ENCODE results near the gene CADM3. TPM values are rescaled to one million over a fixed set of nuclear protein-coding genes. Genes with fewer than 3 reads are reported as not detected.

CADM3 gene
- total RNA-seq, 1 donor: not detected

- no peak for TF ChIP-seq CTCF (IDR thresholded peaks at IDR 0.05; ENCODE audit: insufficient read depth, low read depth, low read length)
- no peak overlapping the region for H3K4me3 ChIP-seq (ENCODE audit: low read depth, low read length)
- DNase-seq (ENCODE audit: low read depth): no peak
Measured at GRCh38 chr1:159222075-159222865, 50.9 kb downstream of the CADM3 start.

- TF ChIP-seq CTCF (IDR thresholded peaks at IDR 0.05; ENCODE audit: insufficient read depth, low read depth, low read length): no peak
- no peak overlapping the region for H3K4me3 ChIP-seq (ENCODE audit: low read depth, low read length)
- DNase-seq (ENCODE audit: low read depth): no peak
Measured at GRCh38 chr1:159223004-159223403, 51.6 kb downstream of the CADM3 start.

GRCh38 chr1:159228554-159228953 lies 57.1 kb downstream of the CADM3 start:
- DNase-seq (ENCODE audit: low read depth): no peak
- H3K4me3 ChIP-seq (ENCODE audit: low read depth, low read length): no peak overlapping the region
- no peak for TF ChIP-seq CTCF (IDR thresholded peaks at IDR 0.05; ENCODE audit: insufficient read depth, low read depth, low read length)

GRCh38 chr1:159229260-159229885 lies 58.0 kb downstream of the CADM3 start:
- DNase-seq (ENCODE audit: low read depth): no peak
- no peak overlapping the region for H3K4me3 ChIP-seq (ENCODE audit: low read depth, low read length)
- no peak for TF ChIP-seq CTCF (IDR thresholded peaks at IDR 0.05; ENCODE audit: insufficient read depth, low read depth, low read length)

- H3K4me3 ChIP-seq (ENCODE audit: low read depth, low read length): no peak overlapping the region
- TF ChIP-seq CTCF (IDR thresholded peaks at IDR 0.05; ENCODE audit: insufficient read depth, low read depth, low read length): no peak
- DNase-seq (ENCODE audit: low read depth): no peak
Measured at GRCh38 chr1:159229896-159230295, 58.5 kb downstream of the CADM3 start.

- TF ChIP-seq CTCF (IDR thresholded peaks at IDR 0.05; ENCODE audit: insufficient read depth, low read depth, low read length): no peak
- no peak for DNase-seq (ENCODE audit: low read depth)
- H3K4me3 ChIP-seq (ENCODE audit: low read depth, low read length): no peak overlapping the region
Measured at GRCh38 chr1:159239551-159240220, 68.3 kb downstream of the CADM3 start.

All from fibroblast of villous mesenchyme (primary cell).